ENCODE results near the gene NDUFS6.
A peak's percentile ranks its signal among the peaks of the same experiment; 100 is the strongest.
"Not testable (repeated sequence)": the region's sequence is repeated elsewhere in the genome, so short reads cannot be mapped to it uniquely, and the experiment has no call there.

The NDUFS6 gene

DNA sequence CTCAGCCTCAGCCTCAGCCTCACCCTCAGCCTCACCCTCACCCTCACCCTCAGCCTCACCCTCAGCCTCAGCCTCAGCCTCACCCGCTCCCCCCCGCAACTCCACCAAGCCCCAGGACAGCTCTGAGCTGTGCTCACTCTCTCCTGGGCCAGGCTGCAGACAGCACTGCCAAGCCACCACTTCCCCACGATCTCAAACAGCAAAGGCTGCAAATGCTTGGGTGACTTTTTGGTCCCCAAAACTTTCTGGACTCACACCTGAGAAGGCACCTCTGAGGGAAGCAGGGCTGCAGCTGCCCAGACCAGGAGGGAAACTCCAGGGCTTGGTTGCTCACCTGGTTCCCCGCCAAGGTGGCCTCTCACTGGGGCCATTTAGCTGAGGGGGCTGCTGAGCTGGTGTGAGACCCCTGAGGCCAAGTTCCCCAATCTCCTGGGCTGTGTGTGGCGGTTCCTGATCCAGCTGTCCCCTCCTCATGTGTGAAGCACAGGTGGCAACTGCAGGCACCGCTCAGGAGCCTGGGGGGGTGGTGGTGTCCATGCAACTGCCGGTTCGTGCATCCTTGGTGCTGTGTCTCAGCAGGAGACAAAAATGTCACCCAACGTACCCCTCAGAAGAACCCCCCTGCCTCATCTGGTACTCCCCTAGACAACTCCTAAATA is 19.4 kb upstream of the NDUFS6 start:
- no peak for DNase-seq (ENCODE audit: insufficient read length, low spot score)

DNA sequence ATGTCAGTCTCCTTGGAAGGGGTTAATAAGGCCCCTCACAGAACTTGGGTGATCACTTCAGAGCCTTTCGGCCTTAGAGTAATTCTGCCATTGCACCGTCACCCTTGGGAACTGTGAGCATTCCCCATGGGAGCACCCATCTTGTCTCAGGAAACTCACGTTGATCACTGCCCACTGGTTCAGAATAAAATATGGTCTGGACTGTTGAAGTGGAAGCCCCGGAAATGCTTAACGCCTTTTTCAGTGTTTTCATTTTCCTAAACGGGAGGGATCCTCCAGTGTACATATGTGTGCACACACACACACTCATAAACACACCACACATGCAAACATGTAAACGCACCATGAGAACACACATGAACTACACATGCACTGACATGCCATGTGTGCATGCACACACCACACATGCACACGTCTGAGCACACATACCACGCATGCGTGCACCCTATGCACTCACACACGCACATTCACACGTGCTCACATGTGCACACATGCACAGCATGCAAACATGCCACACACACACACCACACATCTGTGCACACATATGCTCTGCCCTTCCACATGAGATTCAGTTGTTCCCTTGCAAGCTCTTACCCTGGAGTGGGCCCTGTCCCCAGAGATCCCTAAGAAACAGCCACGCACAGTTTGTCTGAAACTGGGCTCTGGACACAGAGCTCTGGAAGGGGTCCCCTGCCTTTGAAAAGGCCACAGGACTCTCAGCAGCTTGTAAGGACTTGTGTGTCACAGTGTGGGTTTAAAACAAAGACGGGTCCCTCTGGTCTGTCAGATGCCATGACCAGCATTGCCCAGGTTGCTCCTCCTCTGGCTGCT is 18.6 kb upstream of the NDUFS6 start:
- FAIRE-seq (peak; percentile 97), DNase-seq (ENCODE audit: insufficient read length, low spot score) (no peak)

More for the DNA sequence above, 19.4 kb upstream of the NDUFS6 start:
- FAIRE-seq, result no peak

DNA sequence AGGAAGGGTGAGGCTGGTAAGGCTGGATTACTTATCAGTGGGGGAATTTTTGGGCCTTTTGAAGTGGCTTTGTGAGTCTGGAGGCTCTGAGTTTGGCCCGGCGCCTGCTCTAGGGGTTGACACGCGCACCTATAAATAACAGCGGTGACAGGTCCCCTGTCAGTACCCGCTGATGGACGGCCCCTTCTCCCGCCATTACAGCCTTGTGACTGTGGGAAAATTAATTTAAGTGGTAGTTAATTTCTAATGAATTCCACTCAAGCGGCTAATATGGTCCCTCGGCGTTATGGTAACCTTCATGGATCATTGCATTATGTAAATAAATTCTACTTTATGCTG is 18.0 kb upstream of the NDUFS6 start:
- DNase-seq (ENCODE audit: insufficient read length, low spot score) (no peak), FAIRE-seq (no peak)

DNA sequence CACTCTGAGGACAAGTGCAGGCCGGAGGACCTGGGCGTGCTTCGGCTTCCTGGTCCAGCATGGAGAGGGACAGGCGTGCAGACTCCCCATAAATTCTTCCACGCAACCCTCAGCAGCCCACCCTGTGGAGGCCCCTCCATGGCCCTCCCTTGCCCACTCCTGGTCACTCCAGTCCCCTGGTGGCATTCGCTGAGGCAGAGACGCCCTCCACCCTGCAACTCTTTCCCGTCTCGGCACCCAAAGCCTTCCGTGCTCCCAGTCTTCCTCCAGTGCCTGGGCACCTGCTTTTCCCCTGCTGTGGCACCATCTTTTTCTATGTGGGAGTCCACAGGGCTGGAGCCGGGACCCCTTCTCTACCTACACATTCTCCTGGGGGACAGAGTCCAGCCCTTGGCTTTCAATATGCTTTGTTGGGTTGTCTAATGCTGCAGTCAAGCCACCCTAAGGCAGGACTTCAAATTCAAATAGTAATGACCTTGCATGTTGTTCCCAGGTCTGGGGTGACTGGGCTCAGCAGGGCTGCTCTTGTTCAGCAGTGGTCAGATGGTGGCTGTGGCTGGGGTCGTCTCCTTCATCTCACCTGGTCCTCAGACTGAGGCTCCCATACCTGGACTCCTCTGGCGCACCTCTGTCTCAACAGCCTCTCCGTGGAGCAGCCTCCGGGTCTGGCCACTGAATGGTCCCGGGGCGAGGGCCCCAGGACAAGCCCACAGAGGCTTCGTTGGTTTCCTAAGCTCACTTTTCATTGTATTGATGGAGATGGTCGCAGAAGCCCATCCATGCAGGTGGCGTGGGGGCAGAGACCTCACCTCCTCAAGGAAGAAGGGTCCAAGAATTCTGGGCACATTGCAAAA is 16.8 kb upstream of the NDUFS6 start:
- FAIRE-seq (no peak), DNase-seq (ENCODE audit: insufficient read length, low spot score) (no peak)

DNA sequence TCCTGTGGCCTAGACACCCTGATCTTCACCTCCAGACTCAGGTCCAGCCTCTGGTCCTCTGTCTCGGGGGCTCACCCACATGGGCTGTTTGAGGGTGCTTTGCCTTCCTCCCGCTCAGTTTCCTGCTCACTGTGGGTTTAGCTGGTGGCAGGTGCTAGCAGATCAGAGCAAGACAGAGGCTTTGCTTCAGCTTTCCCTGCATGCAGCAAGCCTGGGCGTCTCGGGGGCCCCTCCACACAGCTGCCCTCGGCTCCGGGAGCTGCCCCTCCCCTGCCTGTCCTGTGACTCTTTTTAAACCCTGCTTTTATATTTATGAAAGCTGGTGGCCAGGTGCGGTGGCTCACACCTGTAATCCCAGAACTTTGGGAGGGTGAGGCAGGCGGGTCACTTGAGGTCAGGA is 16.1 kb upstream of the NDUFS6 start:
- FAIRE-seq, result no peak
- no peak for DNase-seq (ENCODE audit: insufficient read length, low spot score)

DNA sequence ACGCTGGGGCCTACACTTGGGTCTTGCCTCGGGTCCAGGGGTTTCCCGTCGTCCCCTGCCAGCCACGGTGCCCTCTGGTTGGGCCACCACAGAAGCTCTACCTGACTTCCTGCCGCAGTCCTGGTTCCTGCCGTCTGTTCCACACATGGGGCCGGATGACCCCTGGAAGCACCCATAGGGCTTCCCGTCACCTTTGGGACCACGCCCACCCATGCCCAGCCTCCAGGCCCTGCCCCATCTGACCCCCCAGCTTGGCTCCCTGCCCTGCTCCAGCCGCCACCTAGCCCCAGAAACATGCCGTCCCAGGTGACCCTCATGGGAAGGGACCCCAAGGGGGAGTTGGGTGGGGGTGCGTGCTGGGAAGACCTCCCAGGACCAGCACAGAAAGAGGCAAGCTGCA is 15.2 kb upstream of the NDUFS6 start:
- DNase-seq (ENCODE audit: insufficient read length, low spot score) (no peak), FAIRE-seq (no peak)

DNA sequence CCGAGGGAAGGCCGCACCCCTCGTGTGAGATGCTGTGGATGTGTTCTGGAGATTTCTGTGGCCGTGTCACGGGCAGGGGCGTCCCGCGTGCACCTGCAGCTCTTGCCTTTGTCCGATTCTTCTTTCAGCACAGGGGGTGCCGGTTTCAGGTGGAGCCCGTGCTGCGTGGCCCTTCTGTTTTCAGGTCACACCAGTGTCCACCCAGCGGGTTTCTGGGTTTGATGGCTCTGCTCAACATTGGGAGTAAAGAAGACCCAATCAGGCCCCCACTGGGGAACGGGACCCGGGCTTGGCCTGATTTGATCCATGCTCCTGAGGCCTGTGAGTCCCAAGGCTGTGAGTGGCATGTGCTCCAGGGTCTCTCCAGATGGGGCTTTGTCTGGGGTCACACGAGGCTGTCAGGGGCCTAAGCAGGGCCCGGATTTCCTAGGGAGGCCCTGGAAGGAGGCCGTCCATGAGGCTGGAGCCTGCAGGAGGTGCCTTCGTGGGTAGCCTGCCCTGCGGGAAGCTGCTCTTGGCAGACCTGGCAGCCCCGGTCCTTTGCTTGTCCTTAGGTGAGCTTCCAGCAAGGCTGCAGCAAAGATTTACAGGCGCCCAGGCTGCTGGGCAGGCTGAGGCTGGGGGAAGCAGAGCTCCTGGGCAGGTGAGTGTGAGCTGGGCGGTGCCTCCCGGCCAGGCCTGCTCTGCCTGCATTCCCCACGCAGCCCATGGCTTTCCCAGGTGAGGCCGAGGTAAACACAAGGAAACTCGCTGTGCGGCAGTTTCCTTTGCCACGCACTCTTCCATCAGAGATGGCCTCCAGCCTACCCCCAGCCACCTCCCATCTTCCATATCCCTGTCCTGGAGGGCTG is 14.4 kb upstream of the NDUFS6 start:
- DNase-seq (ENCODE audit: insufficient read length, low spot score) (no peak), FAIRE-seq (no peak)

DNA sequence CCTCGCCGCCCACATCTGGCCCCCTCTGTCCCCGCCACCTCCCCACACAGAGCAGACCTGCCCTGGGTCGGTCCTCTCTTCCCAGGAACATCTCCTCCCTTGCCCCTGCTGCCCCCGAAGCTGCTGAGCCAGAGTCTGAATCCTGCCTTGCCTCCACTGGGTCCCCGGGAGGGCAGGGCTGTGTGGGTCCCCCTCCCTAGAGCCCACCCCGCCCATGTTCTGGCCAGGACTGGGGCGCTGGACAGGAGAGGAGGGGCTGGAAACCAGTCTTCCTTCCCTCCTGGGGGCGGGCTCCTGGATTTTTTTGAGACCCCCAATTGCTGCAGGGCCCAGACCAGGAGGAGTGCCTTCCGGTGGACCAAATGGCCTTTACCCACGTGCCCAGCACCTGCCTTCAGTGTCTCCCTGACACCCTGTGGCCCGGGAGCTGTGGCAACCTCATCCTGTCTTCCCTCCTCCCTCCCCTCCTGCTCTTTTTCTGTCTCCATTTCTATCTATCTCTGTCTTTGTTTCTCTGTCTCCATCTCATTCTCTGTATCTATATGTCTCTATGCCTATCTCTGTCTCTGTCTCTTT is 13.6 kb upstream of the NDUFS6 start:
- no peak for DNase-seq (ENCODE audit: insufficient read length, low spot score)
- FAIRE-seq, result no peak

DNA sequence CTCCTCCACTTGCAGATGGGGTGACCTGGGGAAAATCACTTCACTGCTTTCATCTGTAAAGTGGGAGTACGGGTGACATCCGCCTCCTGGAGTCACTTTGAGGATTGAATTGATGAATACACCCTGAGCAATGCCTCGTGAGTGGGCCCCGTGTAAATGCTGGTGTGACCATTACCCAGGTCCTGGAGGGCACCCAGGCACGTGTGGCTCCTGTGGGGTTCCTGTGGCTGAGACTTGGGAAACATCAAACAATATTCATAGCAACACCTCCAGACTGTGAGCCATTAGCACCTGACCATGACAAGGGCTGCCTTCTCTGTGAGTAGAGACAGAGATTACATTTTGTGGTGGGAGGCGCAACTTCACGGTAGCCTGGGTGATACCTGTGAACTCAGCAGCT is 13.0 kb upstream of the NDUFS6 start:
- FAIRE-seq (no peak), DNase-seq (ENCODE audit: insufficient read length, low spot score) (no peak)

DNA sequence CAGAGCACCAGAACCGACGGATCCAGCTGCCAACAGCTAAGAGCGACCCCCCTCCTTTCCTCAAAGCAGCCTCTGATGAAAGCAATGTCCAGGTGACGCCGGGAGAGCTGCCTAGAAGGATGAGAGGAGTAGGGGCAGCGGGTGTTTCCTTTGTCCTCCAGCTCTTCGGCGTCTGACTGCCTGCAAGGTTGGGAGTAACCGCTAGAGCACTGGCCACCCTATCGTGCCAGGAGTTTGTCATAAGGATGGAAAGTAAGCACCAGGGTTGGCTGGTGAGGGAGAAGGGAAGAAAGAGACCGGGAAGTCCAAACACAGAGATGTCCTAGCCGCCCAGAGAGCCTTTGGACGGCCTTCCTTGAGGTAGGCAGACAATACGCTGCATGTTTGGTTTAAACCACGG is 12.4 kb upstream of the NDUFS6 start:
- DNase-seq (ENCODE audit: insufficient read length, low spot score) (no peak), FAIRE-seq (no peak)

DNA sequence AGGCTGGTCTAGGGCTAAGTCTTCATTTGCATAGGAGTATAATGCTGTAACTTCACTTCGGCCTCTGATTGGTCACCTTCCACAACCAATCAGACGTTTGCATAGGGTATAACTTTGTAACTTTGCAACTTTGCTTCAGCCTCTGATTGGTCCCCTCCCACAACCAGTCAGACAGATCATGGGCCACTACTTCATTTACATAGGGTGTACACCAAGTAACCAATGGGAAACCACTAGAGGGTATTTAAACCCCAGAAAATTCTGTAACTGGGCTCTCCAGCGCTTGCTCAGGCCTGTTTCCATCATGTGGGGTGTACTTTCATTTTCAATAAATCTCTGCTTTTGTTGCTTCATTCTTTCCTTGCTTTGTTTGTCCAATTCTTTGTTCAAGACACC is 11.8 kb upstream of the NDUFS6 start:
- not testable (repeated sequence) for DNase-seq (ENCODE audit: insufficient read length, low spot score)
- FAIRE-seq, result peak; percentile 48

DNA sequence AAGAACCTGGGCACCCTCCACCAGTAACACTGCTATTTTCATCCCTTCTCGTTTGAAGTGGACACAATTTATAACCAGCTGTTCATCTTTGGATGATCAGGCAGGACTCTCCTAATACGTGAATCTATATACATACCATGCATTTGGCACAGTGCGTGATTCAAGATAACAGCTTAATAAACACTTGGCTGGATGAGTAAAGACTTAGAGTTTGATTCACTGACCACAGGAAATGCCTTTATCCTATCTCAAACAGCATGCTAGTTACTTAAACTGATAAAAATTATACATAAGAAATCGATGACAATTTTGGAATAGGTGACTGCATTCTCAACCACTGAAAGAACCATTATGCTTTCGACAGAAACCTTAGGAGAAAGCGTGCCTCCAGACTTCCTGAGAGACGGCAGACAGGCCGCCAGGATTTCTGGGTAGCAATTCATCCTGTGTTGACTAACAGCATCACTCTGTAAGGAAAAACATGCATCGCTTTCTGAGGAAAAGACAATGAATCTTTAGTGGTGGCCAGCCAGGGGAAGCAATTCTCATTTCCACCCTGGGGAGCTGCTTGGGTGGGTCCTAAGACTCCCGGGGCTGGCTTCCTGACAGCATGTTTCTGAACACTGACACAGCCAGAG is 11.3 kb upstream of the NDUFS6 start:
- DNase-seq (ENCODE audit: insufficient read length, low spot score) (peak; percentile 43), FAIRE-seq (no peak)

DNA sequence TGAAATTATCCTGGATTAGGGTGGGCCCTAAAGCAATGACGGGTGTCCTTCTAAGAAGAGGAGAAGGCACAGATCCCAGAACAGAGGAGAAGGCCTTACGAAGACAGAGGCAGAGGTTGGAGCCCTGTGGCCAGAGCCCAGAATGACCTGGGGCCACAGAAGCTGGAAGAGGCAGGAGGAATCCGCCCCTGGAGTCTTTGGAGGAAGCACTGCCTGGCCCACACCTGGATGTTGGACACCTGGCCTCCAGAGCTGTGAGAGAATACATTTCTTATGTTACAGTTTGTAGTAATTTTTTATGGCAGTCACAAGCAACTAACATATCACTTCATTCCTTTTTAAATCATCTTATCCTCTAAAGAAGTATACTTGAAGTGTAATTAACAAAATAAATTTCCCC is 10.0 kb upstream of the NDUFS6 start:
- DNase-seq (ENCODE audit: insufficient read length, low spot score) (no peak), FAIRE-seq (no peak)

DNA sequence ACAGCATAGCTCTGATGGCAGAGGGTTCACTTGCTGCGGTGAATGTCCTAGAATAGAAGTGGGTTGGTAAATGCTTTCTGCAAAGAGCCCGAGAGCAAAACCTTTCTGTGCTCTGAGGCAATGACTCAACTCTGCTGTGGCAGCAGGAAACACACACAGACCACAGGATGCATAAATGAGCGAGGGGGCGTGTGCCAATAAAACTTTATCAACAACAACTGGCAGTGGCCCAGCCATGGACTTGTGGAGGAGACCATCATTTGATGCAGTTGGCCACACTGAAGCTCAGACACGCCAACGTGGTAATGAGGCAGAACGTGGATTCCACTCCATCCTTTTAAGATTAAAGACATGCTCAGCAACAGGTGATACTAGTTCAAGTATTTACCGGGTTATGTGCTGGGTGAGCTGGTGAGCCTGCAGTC is 8.4 kb upstream of the NDUFS6 start:
- FAIRE-seq (peak; percentile 87), DNase-seq (ENCODE audit: insufficient read length, low spot score) (peak; percentile 73)

DNA sequence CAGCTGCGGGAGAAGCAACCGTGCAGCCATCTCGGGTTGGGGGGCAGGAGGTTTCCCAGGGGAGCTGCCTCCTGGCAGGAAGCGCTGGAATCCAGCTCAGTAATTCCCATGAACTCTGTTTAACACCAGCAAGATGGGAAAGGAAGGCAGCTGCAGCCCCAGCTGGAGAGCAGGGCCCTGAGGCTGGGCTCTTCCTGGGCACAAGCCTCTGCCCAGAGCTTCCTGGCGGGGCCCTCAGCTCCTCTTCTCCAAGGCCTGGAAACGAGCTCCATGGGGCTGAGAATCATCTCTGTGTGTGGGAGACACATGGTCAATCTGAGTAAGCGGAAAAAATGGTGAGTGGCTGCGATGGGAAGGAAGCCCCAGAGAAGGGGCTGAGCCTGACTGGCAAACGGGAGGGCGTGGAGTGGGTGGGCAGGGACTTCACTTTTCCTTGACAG is 7.9 kb upstream of the NDUFS6 start:
- FAIRE-seq, result no peak
- no peak for DNase-seq (ENCODE audit: insufficient read length, low spot score)

DNA sequence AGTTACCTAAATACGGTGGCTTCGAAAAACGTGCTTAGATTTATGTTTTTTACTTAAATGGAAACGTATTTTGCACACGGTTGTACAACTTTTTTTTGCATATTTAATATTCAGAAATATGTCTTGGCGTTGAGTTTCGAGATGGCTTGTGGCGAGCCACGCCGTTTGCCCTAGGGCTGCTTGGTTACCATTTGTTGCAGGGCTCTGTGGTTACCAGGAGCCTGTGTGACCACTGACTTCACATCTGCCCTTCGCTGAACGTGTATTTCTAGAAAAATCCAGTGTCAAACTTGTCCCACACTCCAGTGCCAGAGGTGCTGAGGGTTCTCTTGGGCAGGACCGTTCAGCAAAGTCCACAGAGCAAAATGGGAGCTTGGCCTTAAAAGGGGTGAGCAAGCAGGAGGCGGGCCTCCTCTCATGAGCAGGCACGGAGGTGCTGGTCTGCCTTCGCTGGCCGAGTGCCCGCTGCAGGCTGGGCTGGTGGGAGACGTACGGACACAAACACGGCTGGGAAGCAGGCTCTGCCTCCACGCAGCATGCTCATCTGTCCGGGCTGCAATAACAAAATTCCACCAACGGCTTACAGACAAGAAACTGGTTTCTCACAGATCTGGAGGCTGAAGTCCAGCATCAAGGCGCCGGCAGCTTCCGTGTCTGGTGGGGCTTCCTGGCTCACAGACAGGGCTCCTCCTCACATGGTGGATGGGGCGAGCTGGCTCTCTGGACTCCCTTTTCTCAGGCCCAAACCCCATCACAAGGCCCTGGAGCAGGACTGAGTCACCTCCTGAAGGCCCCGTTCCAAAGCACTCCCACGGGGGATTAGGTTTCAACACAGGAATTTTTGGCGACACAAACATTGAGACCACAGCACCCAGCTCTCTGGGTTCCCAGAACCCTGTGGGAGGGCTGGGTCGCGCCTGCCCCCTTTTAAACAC is 7.0 kb upstream of the NDUFS6 start:
- FAIRE-seq (no peak), DNase-seq (ENCODE audit: insufficient read length, low spot score) (peak; percentile 63)

DNA sequence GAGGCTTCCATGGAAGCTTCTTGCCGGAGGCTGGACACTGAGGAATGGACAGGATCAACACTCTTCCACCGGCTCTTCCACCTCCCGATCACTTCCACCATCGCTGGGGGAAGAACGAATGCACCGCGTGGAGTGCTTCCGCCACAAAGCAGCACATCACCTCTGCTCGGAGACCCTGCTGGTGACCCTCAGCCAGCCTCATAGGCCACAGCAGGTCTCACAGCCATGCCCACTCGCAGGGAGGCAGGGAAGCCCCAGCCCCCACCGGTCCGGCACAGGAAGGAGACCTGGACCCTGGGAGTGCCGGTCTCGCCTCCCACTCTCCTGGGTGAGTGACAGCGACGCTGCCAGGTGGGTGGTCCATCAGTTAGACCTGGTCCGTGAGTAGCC is 6.3 kb upstream of the NDUFS6 start:
- DNase-seq (ENCODE audit: insufficient read length, low spot score), result no peak
- no peak for FAIRE-seq

DNA sequence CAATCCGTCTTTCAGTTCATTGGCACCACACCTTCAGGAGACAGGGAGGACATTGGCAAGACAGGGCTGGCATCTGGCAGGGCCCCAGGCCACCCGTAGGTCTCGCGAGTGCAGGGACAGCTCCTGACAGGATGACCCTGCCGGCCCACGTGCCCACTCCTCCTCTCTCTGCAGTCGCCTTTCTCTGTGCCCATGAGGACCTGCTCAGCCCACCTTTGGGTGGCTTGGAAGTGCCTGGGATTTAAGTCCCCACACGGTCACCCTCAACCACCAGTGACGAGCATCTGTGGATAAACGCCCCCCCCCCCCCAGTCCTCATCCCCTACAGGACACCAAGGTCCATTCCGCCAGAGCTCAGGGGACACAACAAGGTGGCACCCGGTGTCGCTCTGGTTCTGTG is 5.7 kb upstream of the NDUFS6 start:
- no peak for DNase-seq (ENCODE audit: insufficient read length, low spot score)

DNA sequence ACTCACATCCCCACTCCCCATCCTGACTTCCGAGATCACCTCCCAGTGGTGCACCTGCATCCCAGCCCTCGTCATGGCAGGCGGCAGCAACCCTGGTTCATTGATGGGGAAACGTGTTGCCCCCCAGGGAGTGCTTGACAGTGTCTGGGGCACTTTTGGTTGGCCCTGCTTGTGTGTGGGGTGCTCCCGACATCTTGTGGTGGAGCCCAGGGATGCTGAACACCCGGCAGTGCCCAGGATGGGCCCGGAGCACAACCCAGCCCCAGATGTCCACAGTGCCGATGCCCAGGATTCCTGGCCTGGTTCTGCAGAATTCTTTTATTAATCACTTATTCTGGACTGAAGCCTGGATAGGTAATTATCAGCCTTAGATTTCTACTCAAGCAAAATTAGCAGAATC is 5.3 kb upstream of the NDUFS6 start:
- DNase-seq (ENCODE audit: insufficient read length, low spot score) (no peak), FAIRE-seq (no peak)

More for the DNA sequence above, 5.7 kb upstream of the NDUFS6 start:
- no peak for FAIRE-seq
